ENCODE results near the gene HOXC6.

DNA sequence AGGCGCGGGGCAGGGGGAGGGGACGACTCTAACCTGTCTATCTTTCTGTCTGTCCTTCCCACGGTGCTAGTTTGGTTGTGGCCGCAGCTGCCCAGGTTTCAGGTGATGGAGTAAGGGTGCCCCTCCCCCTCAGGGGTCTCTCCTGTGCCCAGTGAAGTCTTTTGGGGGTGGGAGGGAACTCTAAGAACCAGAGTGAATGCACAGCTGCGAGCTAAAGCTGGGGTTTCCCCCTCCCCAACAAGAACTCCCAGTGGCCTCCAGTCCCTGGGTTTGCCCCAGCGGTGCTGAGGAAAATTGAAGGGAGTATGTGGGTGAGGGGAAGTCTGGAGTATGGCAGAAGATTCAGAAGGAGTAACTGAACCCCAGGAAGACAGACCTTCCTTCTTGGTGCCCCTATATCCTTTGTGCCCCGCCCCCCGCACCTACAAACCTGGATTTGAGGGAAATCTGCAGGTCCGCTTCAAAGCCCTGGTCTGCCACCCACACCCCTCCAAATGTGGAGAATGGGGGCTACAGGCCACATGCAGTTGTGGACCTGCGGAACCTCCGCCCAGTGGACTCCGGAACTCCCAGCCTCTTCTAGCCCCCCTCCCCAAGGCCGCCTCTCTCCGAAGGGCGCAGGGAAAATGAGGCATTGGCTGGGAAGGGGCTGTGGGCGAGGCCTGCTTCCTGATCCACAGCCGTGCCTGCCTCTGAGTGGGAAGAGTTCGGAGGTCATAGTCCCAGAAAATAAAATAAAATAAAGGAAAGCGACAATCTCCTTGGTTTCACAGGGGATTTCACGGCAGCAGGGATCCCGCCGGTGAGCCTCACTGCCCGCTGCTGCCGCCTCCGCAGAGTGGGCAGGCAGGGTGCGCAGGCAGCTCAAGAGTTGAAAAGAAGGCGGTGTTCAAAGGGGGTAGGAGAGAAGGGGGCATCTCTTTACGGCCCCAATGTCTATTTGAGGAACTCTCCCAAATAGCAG lies 31.7 kb upstream of the HOXC6 start:
- no peak for TF ChIP-seq GATA2 (IDR thresholded peaks at IDR 0.05; ENCODE audit: low read depth, low read length)
- no peak for TF ChIP-seq GATA3 (IDR thresholded peaks at IDR 0.05; ENCODE audit: low read depth, low read length)
